SW480 (cell line): ENCODE results near the gene PI4KB.

Experiments used
- DNase-seq: peaks from one replicate; pipeline ENCODE4 v3.0.0-alpha.2; 2016; ENCODE audit warnings: low spot score

Gene PI4KB

GRCh38 chr1:151346082-151346768 lies 19.0 kb upstream of the PI4KB start:
- DNase-seq = no peak

GRCh38 chr1:151344291-151344690 lies 17.1 kb upstream of the PI4KB start:
- DNase-seq = no peak

- no peak for DNase-seq
Observed at GRCh38 chr1:151343587-151343986, 16.4 kb upstream of the PI4KB start.

- no peak for DNase-seq
Observed at GRCh38 chr1:151342569-151342968, 15.4 kb upstream of the PI4KB start.

- DNase-seq = no peak
Observed at GRCh38 chr1:151342021-151342420, 14.8 kb upstream of the PI4KB start.

DNA sequence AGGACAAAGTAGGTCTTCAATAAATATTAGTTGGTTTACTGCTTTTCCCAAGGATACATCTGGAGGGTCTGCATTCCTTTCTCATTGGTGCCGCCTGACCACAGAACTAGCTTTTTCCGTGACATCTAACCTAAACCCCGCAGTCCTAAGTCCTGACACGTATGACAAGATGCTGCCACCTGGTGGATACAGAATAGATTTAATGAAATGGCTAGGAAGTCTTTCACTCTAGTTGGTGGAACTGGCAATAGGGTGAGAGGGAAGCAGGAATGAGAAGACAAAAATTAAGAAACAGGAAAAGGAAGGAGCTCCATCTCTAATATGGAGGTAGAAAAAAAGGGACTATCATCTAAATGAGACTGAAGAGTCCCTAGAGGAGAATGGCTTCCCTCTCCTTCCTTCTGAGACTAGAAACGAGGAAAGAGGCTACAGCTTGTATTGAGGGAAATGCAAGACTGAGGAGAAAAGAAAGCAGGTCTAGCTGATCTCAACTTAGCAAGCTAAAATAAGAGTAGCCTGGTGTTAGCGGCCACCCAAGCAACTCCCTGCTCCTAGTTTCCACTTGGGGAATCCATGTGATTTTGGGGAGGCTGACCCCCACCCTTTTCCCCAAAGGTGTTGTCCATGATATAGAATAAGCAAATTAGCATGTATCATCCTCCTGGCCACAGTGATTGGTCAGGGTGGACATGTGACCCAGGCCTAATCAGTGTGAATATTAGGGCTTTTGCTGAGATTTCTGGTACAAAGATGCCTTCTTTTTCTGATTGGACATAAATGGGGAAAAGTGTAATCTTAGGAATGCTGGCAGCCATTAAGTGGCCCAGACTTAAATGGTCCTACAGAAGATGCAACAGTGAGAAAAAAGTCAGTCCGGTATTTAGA lies 13.9 kb upstream of the PI4KB start:
- peak; percentile 73 for DNase-seq

DNA sequence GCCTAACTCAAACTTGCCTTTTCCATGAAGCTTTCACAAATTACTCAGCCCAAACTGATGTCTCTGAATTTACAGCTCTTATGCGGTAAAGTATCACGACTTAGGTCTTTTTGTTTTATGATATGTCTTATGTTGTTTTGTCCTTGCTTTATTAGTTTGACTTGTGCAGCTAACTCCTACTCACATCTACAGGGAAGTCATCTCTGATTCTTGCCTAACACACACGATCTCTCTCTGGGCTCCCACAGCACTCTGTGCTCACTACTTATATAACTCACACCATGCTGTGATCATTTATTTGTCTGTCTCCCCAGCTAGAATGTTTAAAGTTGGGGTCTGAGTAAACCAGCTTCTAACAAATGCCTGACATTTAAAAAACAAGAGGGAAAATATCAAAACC lies 9.3 kb upstream of the PI4KB start:
- no peak for DNase-seq

DNA sequence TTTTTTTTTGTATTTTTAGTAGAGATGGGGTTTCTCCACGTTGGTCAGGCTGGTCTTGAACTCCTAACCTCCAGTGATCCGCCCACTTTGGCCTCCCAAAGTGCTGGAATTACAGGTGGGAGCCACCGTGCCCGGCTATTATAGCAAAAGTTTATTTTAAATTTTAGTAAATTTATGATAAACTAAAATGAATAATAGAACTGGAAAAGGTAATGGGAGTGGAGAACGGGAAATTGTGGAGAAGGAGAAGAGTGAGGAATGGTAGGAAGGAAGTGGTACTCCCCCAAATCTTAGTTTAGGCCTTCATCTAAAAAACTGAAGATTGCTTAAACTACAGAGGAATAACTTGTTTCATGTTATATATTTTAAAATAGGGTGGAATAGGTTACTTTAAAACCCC lies 7.6 kb upstream of the PI4KB start:
- no peak for DNase-seq

- no peak for DNase-seq
Observed at GRCh38 chr1:151327903-151328674, 873 bp upstream of the PI4KB start.

GRCh38 chr1:151326619-151327222 lies 495 bp downstream of the PI4KB start:
- DNase-seq = peak; percentile 29

GRCh38 chr1:151325646-151326429 lies 1.4 kb downstream of the PI4KB start:
- DNase-seq = no peak

DNA sequence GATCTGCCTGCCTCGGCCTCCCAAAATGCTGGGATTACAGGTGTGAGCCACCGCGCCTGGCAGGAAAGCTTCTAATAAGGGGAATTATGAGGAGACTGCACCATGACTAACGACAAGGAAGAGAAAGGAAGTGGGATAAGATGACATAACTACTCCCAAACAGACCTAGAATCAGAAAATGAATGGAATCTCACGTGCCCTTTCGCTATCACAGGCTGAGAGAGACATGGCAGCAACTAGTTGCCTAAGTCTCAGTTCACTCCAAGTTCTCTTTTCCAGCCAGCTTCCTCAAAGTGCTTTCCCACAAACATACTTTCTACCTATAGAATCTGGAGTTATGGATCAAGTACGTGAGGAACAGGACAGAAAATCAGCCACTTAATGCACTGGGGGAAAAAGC lies 2.0 kb downstream of the PI4KB start:
- DNase-seq = no peak

DNA sequence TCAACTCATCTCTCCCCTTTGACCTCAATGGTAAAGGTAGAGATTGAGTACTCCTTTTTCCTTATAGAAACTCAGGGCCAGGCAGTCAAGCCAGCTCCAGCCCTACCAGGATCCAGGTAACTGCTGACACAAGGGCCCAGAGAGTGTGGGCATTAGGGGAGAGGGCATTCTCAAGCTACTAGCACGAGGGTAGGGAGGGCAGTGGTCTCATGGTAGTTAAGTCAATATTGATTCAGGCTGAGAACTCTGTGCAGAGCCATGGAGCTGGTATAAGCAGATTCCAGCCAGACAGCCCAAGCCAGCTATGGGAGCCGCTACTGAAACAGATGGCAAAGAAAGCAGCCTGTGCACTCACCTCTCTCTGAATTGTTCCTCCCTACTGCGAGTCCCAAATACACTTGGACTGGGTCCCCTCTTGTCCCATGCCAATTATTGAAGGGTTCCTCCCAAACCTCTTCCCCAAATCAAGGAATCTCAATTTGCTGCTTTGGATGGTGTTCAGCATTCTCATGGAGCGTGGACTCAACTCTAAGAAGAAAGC lies 2.8 kb downstream of the PI4KB start:
- no peak for DNase-seq

- no peak for DNase-seq
Observed at GRCh38 chr1:151318975-151319374, 8.2 kb downstream of the PI4KB start.

GRCh38 chr1:151315565-151316235 lies 11.5 kb downstream of the PI4KB start:
- DNase-seq = no peak

DNA sequence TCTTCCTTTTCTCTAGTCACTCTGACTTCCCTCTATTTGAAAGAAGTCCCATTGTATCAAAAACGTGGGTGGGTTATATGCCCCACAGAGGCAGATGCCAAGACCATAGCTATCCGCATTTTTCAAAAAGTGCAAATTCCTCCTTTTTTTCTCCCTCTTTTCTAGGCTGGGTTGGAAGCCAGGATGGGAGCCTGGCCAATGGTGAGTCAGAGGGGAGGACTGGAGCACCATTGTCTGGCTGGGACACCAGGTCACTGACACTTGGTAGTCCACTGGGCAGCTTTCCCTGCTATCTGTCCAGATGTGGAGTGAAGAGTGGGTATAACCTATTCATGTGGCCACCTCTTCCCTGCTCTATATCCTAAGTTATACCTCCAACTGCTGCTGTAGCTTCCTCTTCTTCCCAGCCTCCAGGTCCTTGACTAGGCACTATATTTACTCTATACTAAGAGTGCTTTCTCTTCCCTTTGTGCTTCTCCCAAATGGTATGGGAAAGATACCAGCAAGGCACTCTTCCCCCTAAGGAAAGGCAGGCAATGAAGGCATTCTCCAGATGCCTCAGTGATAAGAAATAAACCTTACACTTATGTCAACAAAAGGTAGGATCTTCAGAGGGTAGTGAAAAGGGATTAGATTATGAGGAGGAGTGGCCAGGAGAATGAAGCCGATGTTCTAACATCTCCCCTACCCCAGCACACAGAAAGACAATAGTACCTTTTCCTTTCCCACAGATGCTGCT lies 12.9 kb downstream of the PI4KB start:
- DNase-seq = no peak

DNA sequence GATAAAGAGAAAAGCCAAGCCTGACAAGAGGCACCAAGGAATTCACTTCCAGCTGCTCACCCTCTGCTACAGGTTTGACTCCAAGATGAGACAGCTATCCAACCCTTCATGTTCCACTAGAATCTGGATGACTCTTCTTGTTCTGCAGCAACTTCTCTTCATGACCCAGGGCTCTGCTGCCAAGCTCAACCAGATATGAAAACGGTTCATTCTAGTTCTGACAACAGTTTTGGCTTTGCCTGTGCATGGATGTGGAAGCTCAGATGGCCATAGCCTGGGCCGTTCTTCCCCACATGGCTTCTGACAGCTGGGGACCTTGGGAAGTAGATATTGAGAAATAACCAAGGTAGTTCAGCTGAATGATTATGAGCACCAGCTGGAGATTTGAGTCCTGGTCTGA lies 13.7 kb downstream of the PI4KB start:
- DNase-seq = no peak

- DNase-seq = no peak
Observed at GRCh38 chr1:151312826-151313225, 14.4 kb downstream of the PI4KB start.

DNA sequence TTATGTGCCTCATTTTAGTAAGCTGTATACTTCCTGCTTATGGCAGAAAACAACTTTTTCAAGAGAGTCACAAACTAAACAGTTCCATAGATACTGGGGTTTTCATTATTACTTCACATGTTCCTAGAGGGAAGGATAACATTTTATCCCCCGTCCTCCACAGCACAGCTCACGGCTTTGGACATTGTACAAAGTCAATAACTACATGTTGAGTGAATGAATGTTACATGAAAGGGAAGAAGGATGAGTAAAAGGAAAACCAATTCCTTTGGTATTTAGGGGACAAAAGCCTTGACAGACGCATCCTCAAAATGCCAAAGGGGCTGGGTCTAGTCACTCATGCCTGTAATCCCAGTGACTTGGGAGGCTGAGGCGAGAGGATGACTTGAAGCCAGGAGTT lies 14.8 kb downstream of the PI4KB start:
- no peak for DNase-seq
